Hepatocyte (in vitro differentiated cells): ENCODE results near the gene IFIT3.

ENCODE experiments used
- CTCF ChIP-seq: fragments of 200-600 bp; sonication (generic); IDR thresholded peaks from 2 replicates; pipeline ENCODE4 v1.5.1; 2016; ENCODE audit warnings: antibody characterized with exemption, mild to moderate bottlenecking; ENCODE audit not compliant: poor library complexity
- EZH2 ChIP-seq: fragments of 200-600 bp; sonication (generic); IDR thresholded peaks from 2 replicates; pipeline ENCODE4 v1.6.1; 2016; ENCODE audit warnings: antibody characterized with exemption, mild to moderate bottlenecking, borderline replicate concordance
- EZH2phosphoT487 ChIP-seq: fragments of 200-600 bp; sonication (generic); IDR thresholded peaks from one replicate; pipeline ENCODE4 v1.6.1; 2018; ENCODE audit warnings: antibody characterized with exemption, mild to moderate bottlenecking, low read depth, moderate library complexity; ENCODE audit not compliant: unreplicated experiment, severe bottlenecking

- TF ChIP-seq CTCF (no peak), EZH2 (no peak), EZH2phosphoT487 (no peak)
These were observed 21.2 kb downstream of the IFIT3 start for GRCh38 chr10:89348975-89349374.
